ENCODE results near the gene UBAP1.

UBAP1 gene

GRCh38 chr9:34250721-34251120, 71.9 kb downstream of the UBAP1 start (continued):
- no peak for TF ChIP-seq ZSCAN18 (tag by site-specific recombination; IDR thresholded peaks at IDR 0.05)

GRCh38 chr9:34252016-34252415, 73.2 kb downstream of the UBAP1 start:
- no peak for TF ChIP-seq SP2 (tag by site-specific recombination; IDR thresholded peaks at IDR 0.05)
- TF ChIP-seq ZNF324 (tag by site-specific recombination; IDR thresholded peaks at IDR 0.05) = no peak
- no peak for TF ChIP-seq SCRT2 (tag by site-specific recombination; IDR thresholded peaks at IDR 0.05)
- no peak for TF ChIP-seq ZNF677 (tag by site-specific recombination; IDR thresholded peaks at IDR 0.05)
- no peak for TF ChIP-seq ZNF292 (tag by site-specific recombination; IDR thresholded peaks at IDR 0.05; ENCODE audit: borderline replicate concordance, low read depth)
- no peak for TF ChIP-seq ZNF785 (tag by site-specific recombination; IDR thresholded peaks at IDR 0.05)
- no peak for TF ChIP-seq ZNF701 (tag by site-specific recombination; IDR thresholded peaks at IDR 0.05)
- TF ChIP-seq ZNF311 (tag by site-specific recombination; IDR thresholded peaks at IDR 0.05; ENCODE audit: borderline replicate concordance) = no peak
- no peak for TF ChIP-seq ZBTB11 (tag by site-specific recombination; conservative IDR thresholded peaks at IDR 0.05; ENCODE audit: low read depth)
- TF ChIP-seq ZNF623 (tag by site-specific recombination; IDR thresholded peaks at IDR 0.05) = no peak
- TF ChIP-seq KLF9 (tag by site-specific recombination; IDR thresholded peaks at IDR 0.05; ENCODE audit: low read depth) = no peak
- TF ChIP-seq ZNF23 (tag by site-specific recombination; IDR thresholded peaks at IDR 0.05; ENCODE audit: borderline replicate concordance) = no peak
- TF ChIP-seq ZNF571 (tag by site-specific recombination; IDR thresholded peaks at IDR 0.05) = no peak
- TF ChIP-seq ZNF513 (tag by site-specific recombination; IDR thresholded peaks at IDR 0.05) = no peak
- TF ChIP-seq ZNF707 (tag by site-specific recombination; IDR thresholded peaks at IDR 0.05) = no peak
- no peak for TF ChIP-seq PRDM2 (tag by site-specific recombination; IDR thresholded peaks at IDR 0.05; ENCODE audit: borderline replicate concordance)
- TF ChIP-seq ZNF830 (tag by site-specific recombination; IDR thresholded peaks at IDR 0.05; ENCODE audit: low read depth) = no peak
- TF ChIP-seq IKZF3 (tag by site-specific recombination; IDR thresholded peaks at IDR 0.05) = no peak
- no peak for TF ChIP-seq HOXC10 (CRISPR knock-in tag; IDR thresholded peaks at IDR 0.05)
- TF ChIP-seq ZNF426 (tag by site-specific recombination; IDR thresholded peaks at IDR 0.05) = no peak
- no peak overlapping the region for H3K4me3 ChIP-seq (ENCODE audit: low read depth, low read length)
- H3K27ac ChIP-seq (ENCODE audit: extremely low read depth, low read depth, low read length) = no peak overlapping the region
- CTCF ChIA-PET = interaction anchor here (0.7 to 3.7 kb wide), 11 partner anchors 10 to 178 kb away, joined by 3 to 28 read pairs (median 7); partner anchors contain the start of gene UBAP1
- POLR2A ChIA-PET = interaction anchor here (0.5 to 0.6 kb wide), 2 partner anchors 16 to 121 kb away, joined by 3 to 5 read pairs; no protein-coding TSS in a partner anchor
- H3K4me1 ChIP-seq (ENCODE audit: control insufficient read depth, insufficient read depth, low read length) = no peaks in the 10 kb centered on the region
- H3K36me3 ChIP-seq (ENCODE audit: control insufficient read depth in 2 of 2, insufficient read depth in 1 of 2, low read length in 2 of 2) = peaks cover 0 to 85% of the 10 kb centered on the region in 2 experiments; a peak in 2 of 3 replicates
- H3K9me3 ChIP-seq (ENCODE audit: control insufficient read depth, insufficient read depth, low read depth, low read length) = no peaks in the 10 kb centered on the region

Data from HEK293 (cell line).